HepG2 (cell line): ENCODE measurements around the gene TM9SF2. TPM values are rescaled to one million over a fixed set of nuclear protein-coding genes. Genes with fewer than 3 reads are reported as not detected.

Experiments
- CBFB ChIP-seq: sonication (generic); formaldehyde crosslinking; IDR thresholded peaks from 2 replicates; pipeline ENCODE4 v1.4.0; 2020; ENCODE audit warnings: missing genetic modification reagents
- GTF3A ChIP-seq: sonication (generic); formaldehyde crosslinking; conservative IDR thresholded peaks from 2 replicates; pipeline ENCODE4 v1.4.0; 2020; ENCODE audit warnings: mild to moderate bottlenecking, missing genetic modification reagents
- GZF1 ChIP-seq: sonication (generic); formaldehyde crosslinking; IDR thresholded peaks from 2 replicates; pipeline ENCODE4 v1.5.1; 2020; ENCODE audit warnings: mild to moderate bottlenecking, missing genetic modification reagents
- KAT7 ChIP-seq: IDR thresholded peaks from 2 replicates; pipeline ENCODE4 v1.6.1; 2018; ENCODE audit warnings: borderline replicate concordance, missing compliant biosample characterization
- POGZ ChIP-seq: sonication (generic); formaldehyde crosslinking; IDR thresholded peaks from 2 replicates; pipeline ENCODE4 v1.4.0; 2020; ENCODE audit warnings: mild to moderate bottlenecking, missing genetic modification reagents
- SMAD1 ChIP-seq: sonication (generic); formaldehyde crosslinking; IDR thresholded peaks from 2 replicates; pipeline ENCODE4 v1.4.0; 2020; ENCODE audit warnings: missing genetic modification reagents, low read depth, mild to moderate bottlenecking, borderline replicate concordance
- ZC3H4 ChIP-seq: sonication (generic); formaldehyde crosslinking; IDR thresholded peaks from 2 replicates; pipeline ENCODE4 v1.4.0; 2020; ENCODE audit warnings: missing genetic modification reagents, borderline replicate concordance
- ZFP90 ChIP-seq: sonication (generic); formaldehyde crosslinking; IDR thresholded peaks from 2 replicates; pipeline ENCODE4 v1.8.0; 2022; ENCODE audit warnings: missing genetic modification reagents, mild to moderate bottlenecking, inconsistent platforms, borderline replicate concordance
- ZNF230 ChIP-seq: sonication (generic); formaldehyde crosslinking; IDR thresholded peaks from 2 replicates; pipeline ENCODE4 v1.4.0; 2020; ENCODE audit warnings: mild to moderate bottlenecking, missing genetic modification reagents
- ZNF564 ChIP-seq: sonication (generic); formaldehyde crosslinking; IDR thresholded peaks from 2 replicates; pipeline ENCODE4 v1.8.1; 2023; ENCODE audit warnings: mild to moderate bottlenecking, missing genetic modification reagents
- ZNF619 ChIP-seq: sonication (generic); formaldehyde crosslinking; IDR thresholded peaks from 2 replicates; pipeline ENCODE4 v1.4.0; 2020; ENCODE audit warnings: mild to moderate bottlenecking, missing genetic modification reagents
- polyA plus RNA-seq, 8 experiments: library from polyadenylated mRNA; depleted of rRNA in 3 of 8; stranded (reverse) in 7 of 8; unstranded in 1 of 8; fragments of >200 nt; fragmentation: Illumina TruSeq in 4 of 8; extraction: Trizol in 4 of 8; gene quantifications; 2 replicates each; pipeline versions ENCODE4 v1.2.1 to v1.2.3, GENCODE V29; 2011 to 2016; ENCODE audit warnings: low read depth in 4 of 8, missing spikeins in 1 of 8, mixed read lengths in 1 of 8; ENCODE audit not compliant: insufficient read depth in 1 of 8
- total RNA-seq, 5 experiments: library from RNA; depleted of rRNA; stranded (reverse); fragments of >200 nt; fragmentation: Illumina TruSeq; extraction: Trizol; gene quantifications; 2 replicates each; pipeline ENCODE4 v1.2.3, GENCODE V29; 2016; ENCODE audit warnings: low read depth in 1 of 5
- TF ChIP-seq, protein P1 (sequence below): sonication (generic); formaldehyde crosslinking; IDR thresholded peaks from 2 replicates; pipeline ENCODE4 v1.4.0; 2020; ENCODE audit warnings: mild to moderate bottlenecking, missing genetic modification reagents
- TF ChIP-seq, protein P2 (sequence below): sonication (generic); formaldehyde crosslinking; IDR thresholded peaks from 2 replicates; pipeline ENCODE4 v1.5.1; 2020; ENCODE audit warnings: missing genetic modification reagents, mild to moderate bottlenecking, borderline replicate concordance
- TF ChIP-seq, protein P3 (sequence below): sonication (generic); formaldehyde crosslinking; IDR thresholded peaks from 2 replicates; pipeline ENCODE4 v1.4.0; 2020; ENCODE audit warnings: missing genetic modification reagents

TM9SF2 gene
- total and polyA plus RNA-seq, 2 of the 13 experiments (the other 11 are each of a cell fraction or from before 2014, with no cell fraction given) = 94.1 to 123 TPM

DNA sequence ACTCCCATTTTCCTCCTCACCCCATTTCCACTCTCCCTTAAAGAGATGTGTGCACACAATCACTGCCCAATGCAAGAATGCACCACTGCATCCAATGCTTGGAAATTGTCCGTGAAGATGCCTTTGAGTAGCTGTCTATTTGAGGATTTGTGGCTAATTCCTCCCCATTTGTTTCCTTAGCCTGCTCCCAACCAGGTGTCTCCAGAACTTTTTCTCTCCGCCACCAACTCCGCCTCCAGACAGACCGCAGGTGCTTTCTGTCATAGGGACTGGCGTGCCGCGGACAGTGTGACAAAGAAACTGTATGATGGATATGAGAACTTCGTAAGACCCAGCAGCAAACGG lies 461 bp upstream of the TM9SF2 start (continued):
- TF ChIP-seq KAT7 (CRISPR knock-in tag) = no peak
- 0 out of 2 replicates have a peak, but pooled peaks have one; percentile 20 for TF ChIP-seq ZNF619 (CRISPR knock-in tag)
- TF ChIP-seq ZNF230 (CRISPR knock-in tag) = 0 out of 2 replicates have a peak, but pooled peaks have one; percentile 21
- TF ChIP-seq POGZ (CRISPR knock-in tag) = no peak
- TF ChIP-seq, protein P1, sequence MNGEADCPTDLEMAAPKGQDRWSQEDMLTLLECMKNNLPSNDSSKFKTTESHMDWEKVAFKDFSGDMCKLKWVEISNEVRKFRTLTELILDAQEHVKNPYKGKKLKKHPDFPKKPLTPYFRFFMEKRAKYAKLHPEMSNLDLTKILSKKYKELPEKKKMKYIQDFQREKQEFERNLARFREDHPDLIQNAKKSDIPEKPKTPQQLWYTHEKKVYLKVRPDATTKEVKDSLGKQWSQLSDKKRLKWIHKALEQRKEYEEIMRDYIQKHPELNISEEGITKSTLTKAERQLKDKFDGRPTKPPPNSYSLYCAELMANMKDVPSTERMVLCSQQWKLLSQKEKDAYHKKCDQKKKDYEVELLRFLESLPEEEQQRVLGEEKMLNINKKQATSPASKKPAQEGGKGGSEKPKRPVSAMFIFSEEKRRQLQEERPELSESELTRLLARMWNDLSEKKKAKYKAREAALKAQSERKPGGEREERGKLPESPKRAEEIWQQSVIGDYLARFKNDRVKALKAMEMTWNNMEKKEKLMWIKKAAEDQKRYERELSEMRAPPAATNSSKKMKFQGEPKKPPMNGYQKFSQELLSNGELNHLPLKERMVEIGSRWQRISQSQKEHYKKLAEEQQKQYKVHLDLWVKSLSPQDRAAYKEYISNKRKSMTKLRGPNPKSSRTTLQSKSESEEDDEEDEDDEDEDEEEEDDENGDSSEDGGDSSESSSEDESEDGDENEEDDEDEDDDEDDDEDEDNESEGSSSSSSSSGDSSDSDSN (CRISPR knock-in tag) = no peak
- TF ChIP-seq SMAD1 (CRISPR knock-in tag) = 0 out of 2 replicates have a peak, but pooled peaks have one; percentile 3
- 0 out of 2 replicates have a peak, but pooled peaks have one; percentile 44 for TF ChIP-seq CBFB (CRISPR knock-in tag)
- TF ChIP-seq ZC3H4 = no peak
- TF ChIP-seq, protein P2, sequence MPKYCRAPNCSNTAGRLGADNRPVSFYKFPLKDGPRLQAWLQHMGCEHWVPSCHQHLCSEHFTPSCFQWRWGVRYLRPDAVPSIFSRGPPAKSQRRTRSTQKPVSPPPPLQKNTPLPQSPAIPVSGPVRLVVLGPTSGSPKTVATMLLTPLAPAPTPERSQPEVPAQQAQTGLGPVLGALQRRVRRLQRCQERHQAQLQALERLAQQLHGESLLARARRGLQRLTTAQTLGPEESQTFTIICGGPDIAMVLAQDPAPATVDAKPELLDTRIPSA (CRISPR knock-in tag) = peak; percentile 99; the same call in 1 of the 2 replicates
- TF ChIP-seq GTF3A (CRISPR knock-in tag) = no peak
- TF ChIP-seq, protein P3, sequence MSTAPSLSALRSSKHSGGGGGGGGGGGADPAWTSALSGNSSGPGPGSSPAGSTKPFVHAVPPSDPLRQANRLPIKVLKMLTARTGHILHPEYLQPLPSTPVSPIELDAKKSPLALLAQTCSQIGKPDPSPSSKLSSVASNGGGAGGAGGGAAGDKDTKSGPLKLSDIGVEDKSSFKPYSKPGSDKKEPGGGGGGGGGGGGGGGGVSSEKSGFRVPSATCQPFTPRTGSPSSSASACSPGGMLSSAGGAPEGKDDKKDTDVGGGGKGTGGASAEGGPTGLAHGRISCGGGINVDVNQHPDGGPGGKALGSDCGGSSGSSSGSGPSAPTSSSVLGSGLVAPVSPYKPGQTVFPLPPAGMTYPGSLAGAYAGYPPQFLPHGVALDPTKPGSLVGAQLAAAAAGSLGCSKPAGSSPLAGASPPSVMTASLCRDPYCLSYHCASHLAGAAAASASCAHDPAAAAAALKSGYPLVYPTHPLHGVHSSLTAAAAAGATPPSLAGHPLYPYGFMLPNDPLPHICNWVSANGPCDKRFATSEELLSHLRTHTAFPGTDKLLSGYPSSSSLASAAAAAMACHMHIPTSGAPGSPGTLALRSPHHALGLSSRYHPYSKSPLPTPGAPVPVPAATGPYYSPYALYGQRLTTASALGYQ (CRISPR knock-in tag) = no peak
- peak; percentile 94; the same call in 1 of the 2 replicates for TF ChIP-seq ZFP90 (CRISPR knock-in tag)
- TF ChIP-seq ZNF564 = no peak
- peak; percentile 79; the same call in 1 of the 2 replicates for TF ChIP-seq GZF1
